Lower leg skin (tissue), 3 donors: ENCODE measurements around the gene OLFML1.

Experiments used
- CTCF ChIP-seq, 3 donors: fragments of 450-650 bp; IDR thresholded peaks; one replicate each; pipeline ENCODE4 v1.5.1; 2016; ENCODE audit warnings: antibody characterized with exemption in 3 of 3, mild to moderate bottlenecking in 3 of 3, moderate library complexity in 2 of 3
- POLR2A ChIP-seq, 2 donors: fragments of 450-650 bp; IDR thresholded peaks; one replicate each; pipeline ENCODE4 v1.6.1; 2016 to 2017; ENCODE audit warnings: antibody characterized with exemption in 2 of 2, mild to moderate bottlenecking in 1 of 2, moderate library complexity in 1 of 2

- TF ChIP-seq POLR2A (IDR thresholded peaks at IDR 0.05) (no peak), CTCF (IDR thresholded peaks at IDR 0.05) (no peak)
Measured at GRCh38 chr11:7545611-7546010, 60.3 kb downstream of the OLFML1 start.
